RWPE1 (cell line): ENCODE results near the gene MOB3C.

Experiments used
- CTCF ChIA-PET: fragments of 350-600 bp; sonication (Branson Sonifier 250); formaldehyde crosslinking; extraction: SDS; loops from one replicate; lab custom pipeline; 2021; lab: Yijun Ruan, JAX
- POLR2A ChIA-PET: fragments of 400-600 bp; formaldehyde crosslinking; extraction: SDS; loops from one replicate; lab custom pipeline; 2020; ENCODE audit warnings: antibody characterized with exemption; ENCODE audit not compliant: low non-redundant PET; lab: Yijun Ruan, JAX
- DNase-seq: peaks from one replicate; pipeline ENCODE4 v3.0.0; 2012; ENCODE audit warnings: low spot score
- H3K27ac ChIP-seq: fragments of 450-650 bp; 2 replicates; pipeline ENCODE4 v1.5.1; 2017
- CTCF ChIP-seq: fragments of 450-650 bp; conservative IDR thresholded peaks from 2 replicates; pipeline ENCODE4 v1.5.1; 2017; ENCODE audit warnings: low read depth, mild to moderate bottlenecking

Gene MOB3C

GRCh38 chr1:46585312-46585938 lies 31.2 kb downstream of the MOB3C start:
- POLR2A ChIA-PET: no interaction called here
- no peak for TF ChIP-seq CTCF
- CTCF ChIA-PET: no interaction called here
- no peak for DNase-seq
- no peak overlapping the region for H3K27ac ChIP-seq

- POLR2A ChIA-PET: no interaction called here
- no peak for TF ChIP-seq CTCF
- CTCF ChIA-PET: interaction anchor here (0.7 kb wide), 1 partner anchor 34 kb away, joined by 4 read pairs; no protein-coding TSS in a partner anchor
- DNase-seq: no peak
- H3K27ac ChIP-seq: no peak overlapping the region
Measured at GRCh38 chr1:46583494-46583893, 33.1 kb downstream of the MOB3C start.

GRCh38 chr1:46582972-46583371 lies 33.6 kb downstream of the MOB3C start:
- POLR2A ChIA-PET: no interaction called here
- TF ChIP-seq CTCF: no peak
- no peak overlapping the region for H3K27ac ChIP-seq
- no peak for DNase-seq
- CTCF ChIA-PET: interaction anchor here (0.7 kb wide), 1 partner anchor 34 kb away, joined by 4 read pairs; no protein-coding TSS in a partner anchor

GRCh38 chr1:46581681-46582455 lies 34.7 kb downstream of the MOB3C start:
- POLR2A ChIA-PET: interaction anchor here (0.6 kb wide), 1 partner anchor 14 kb away, joined by 3 read pairs; no protein-coding TSS in a partner anchor
- DNase-seq: no peak
- no peak for TF ChIP-seq CTCF
- H3K27ac ChIP-seq: no peak overlapping the region
- CTCF ChIA-PET: interaction anchor here (0.7 kb wide), 1 partner anchor 673 kb away, joined by 5 read pairs; no protein-coding TSS in a partner anchor

- ChIA-PET POLR2A (no interaction called here), CTCF (no interaction called here)
- TF ChIP-seq CTCF: no peak
- H3K27ac ChIP-seq: no peak overlapping the region
- DNase-seq: no peak
Measured at GRCh38 chr1:46580140-46580903, 36.3 kb downstream of the MOB3C start.

- DNase-seq: no peak
- no peak for TF ChIP-seq CTCF
- ChIA-PET POLR2A (no interaction called here), CTCF (no interaction called here)
- no peak overlapping the region for H3K27ac ChIP-seq
Measured at GRCh38 chr1:46577671-46578070, 38.9 kb downstream of the MOB3C start.
